ENCODE data around the gene KCNIP2. TPM values are rescaled to one million over a fixed set of nuclear protein-coding genes. Genes with fewer than 3 reads are reported as not detected.

The KCNIP2 gene
- total RNA-seq, 1 donor from 2014 or later: 3.5 TPM

GRCh38 chr10:101780818-101781654 is 62.6 kb downstream of the KCNIP2 start:
- Mint-ChIP-seq H3K9me3 (ENCODE audit: unreplicated experiment) (no peaks in the 10 kb centered on the region), H3K4me3 (ENCODE audit: unreplicated experiment) (peak overlapping the region; percentile 10), H3K4me1 (ENCODE audit: unreplicated experiment) (peaks cover 45% of the 10 kb centered on the region), H3K27me3 (ENCODE audit: unreplicated experiment) (peaks cover 25% of the 10 kb centered on the region), H3K36me3 (ENCODE audit: unreplicated experiment) (peaks cover 11% of the 10 kb centered on the region), H3K27ac (ENCODE audit: unreplicated experiment) (no peak overlapping the region)
- TF ChIP-seq CTCF (IDR thresholded peaks at IDR 0.05): peak; percentile 91
- peak; percentile 88 for DNase-seq (ENCODE audit: extremely low spot score, unreplicated experiment)

- TF ChIP-seq CTCF (IDR thresholded peaks at IDR 0.05): no peak
- no peak overlapping the region for H3K27ac Mint-ChIP-seq (ENCODE audit: unreplicated experiment)
- H3K36me3 Mint-ChIP-seq (ENCODE audit: unreplicated experiment): peaks cover 5% of the 10 kb centered on the region
- DNase-seq (ENCODE audit: extremely low spot score, unreplicated experiment): no peak
- H3K27me3 Mint-ChIP-seq (ENCODE audit: unreplicated experiment): peaks cover 26% of the 10 kb centered on the region
- H3K4me3 Mint-ChIP-seq (ENCODE audit: unreplicated experiment): peak overlapping the region; percentile 64
- H3K9me3 Mint-ChIP-seq (ENCODE audit: unreplicated experiment): no peaks in the 10 kb centered on the region
- H3K4me1 Mint-ChIP-seq (ENCODE audit: unreplicated experiment): peaks cover 45% of the 10 kb centered on the region
Measured at GRCh38 chr10:101780187-101780817, 63.3 kb downstream of the KCNIP2 start.

- Mint-ChIP-seq H3K36me3 (ENCODE audit: unreplicated experiment) (no peaks in the 10 kb centered on the region), H3K27me3 (ENCODE audit: unreplicated experiment) (peaks cover 32% of the 10 kb centered on the region), H3K4me1 (ENCODE audit: unreplicated experiment) (peaks cover 45% of the 10 kb centered on the region), H3K4me3 (ENCODE audit: unreplicated experiment) (peak overlapping the region; percentile 64), H3K27ac (ENCODE audit: unreplicated experiment) (no peak overlapping the region), H3K9me3 (ENCODE audit: unreplicated experiment) (no peaks in the 10 kb centered on the region)
- DNase-seq (ENCODE audit: extremely low spot score, unreplicated experiment): peak; percentile 94
- peak; percentile 90 for TF ChIP-seq CTCF (IDR thresholded peaks at IDR 0.05)
Measured at GRCh38 chr10:101779544-101780186, 63.9 kb downstream of the KCNIP2 start.

GRCh38 chr10:101778781-101779543 is 64.6 kb downstream of the KCNIP2 start:
- H3K9me3 Mint-ChIP-seq (ENCODE audit: unreplicated experiment): no peaks in the 10 kb centered on the region
- H3K27ac Mint-ChIP-seq (ENCODE audit: unreplicated experiment): no peak overlapping the region
- DNase-seq (ENCODE audit: extremely low spot score, unreplicated experiment): peak; percentile 78
- peak overlapping the region; percentile 42 for H3K4me3 Mint-ChIP-seq (ENCODE audit: unreplicated experiment)
- H3K27me3 Mint-ChIP-seq (ENCODE audit: unreplicated experiment): peaks cover 39% of the 10 kb centered on the region
- TF ChIP-seq CTCF (IDR thresholded peaks at IDR 0.05): no peak
- no peaks in the 10 kb centered on the region for H3K36me3 Mint-ChIP-seq (ENCODE audit: unreplicated experiment)
- H3K4me1 Mint-ChIP-seq (ENCODE audit: unreplicated experiment): peaks cover 43% of the 10 kb centered on the region
